Stimulated activated CD4-positive, alpha-beta T cell treated with anti-CD3 and anti-CD28 coated beads, Interleukin-12 subunit alpha, Interleukin-12 subunit beta, amount 100 ng/mL, for 48 hours (primary cell): Measurements from ENCODE around the gene MARK4.
"Not testable (repeated sequence)": the region's sequence is repeated elsewhere in the genome, so short reads cannot be mapped to it uniquely, and the experiment has no call there.

ENCODE experiments used
- DNase-seq, 3 donors: peaks; one replicate each; pipeline ENCODE4 v3.0.0-alpha.2; 2020; ENCODE audit warnings: low read depth in 2 of 3, low spot score in 1 of 3

MARK4 gene

DNA sequence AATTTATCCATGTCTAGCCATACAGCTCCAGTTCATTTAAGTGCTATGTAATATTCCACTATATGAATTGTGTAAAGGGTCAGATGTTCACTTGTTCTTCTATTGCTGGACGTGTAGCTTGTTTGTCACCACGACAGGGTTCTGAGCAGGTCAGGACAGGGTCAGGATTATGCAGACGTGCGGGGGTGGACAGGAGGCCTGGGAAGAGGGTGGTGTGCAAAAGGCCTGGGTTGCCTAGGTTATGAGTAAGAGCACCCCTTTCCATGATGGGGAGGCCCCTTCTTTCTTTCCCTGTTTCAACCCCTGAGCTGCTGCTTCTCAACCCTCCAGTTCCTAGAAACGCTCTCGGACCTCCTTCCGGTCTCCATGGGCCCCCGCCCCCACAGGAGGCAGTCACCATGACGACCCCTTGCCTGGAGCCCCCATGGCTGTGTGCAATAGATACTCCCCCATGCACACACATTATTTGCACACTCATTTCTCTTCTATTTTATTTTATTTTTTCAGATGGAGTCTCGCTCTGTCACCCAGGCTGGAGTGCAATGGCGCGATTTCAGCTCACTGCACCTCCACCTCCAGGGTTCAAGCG lies 7.8 kb upstream of the MARK4 start:
- no peak for DNase-seq

DNA sequence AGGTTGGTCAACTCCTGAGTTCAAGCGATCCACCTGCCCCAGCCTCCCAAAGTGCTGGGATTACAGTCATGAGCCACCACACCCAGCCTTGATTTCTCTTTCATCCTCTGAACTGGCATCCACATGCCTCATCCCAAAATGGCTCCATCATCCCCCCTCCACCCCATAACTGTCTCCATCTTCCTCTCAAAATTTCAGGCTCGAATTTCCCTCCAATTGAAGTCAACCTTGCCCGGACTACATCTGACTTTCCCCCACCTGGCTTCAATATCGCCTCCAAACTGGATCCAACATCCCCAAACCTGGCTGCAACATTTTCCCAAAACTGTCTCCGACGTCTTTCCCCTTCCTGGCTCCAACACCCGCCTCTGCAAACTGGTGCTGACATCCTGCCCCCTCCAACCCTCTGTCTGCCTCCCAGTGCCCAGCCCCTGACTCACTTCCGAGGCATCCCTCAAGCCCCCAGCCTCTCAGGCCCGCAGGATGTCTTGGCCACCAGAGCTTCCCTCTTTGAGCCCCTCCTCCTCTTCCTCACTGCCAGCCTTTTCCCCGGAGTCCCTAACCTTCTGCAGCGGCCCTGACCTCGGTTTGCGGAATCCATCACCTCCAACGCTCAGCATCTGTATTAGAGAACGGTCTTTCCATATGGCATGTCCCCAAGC lies 6.8 kb upstream of the MARK4 start:
- no peak for DNase-seq

DNA sequence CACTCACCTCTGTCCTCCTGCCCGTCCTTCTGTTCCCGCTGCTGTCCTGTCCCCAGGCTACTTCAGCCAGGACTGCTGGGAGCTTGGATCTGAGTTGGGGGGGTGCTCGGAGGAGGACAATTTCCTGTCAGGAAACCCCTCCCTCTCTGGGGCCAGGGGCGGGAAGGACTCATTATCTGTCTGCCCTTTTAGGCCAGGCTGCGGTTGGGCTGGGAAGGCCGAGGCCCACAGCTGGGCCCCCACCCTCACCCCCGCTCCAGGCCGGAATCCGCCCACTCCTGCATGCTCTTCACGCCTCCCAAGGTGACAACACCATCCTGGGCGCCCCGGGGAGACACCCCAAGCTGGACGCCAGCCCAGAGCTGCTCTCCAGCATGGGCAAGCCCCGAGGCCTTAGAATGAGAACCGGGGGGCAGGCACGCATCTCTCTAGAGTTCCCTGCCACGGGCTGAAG lies 5.7 kb upstream of the MARK4 start, which contains the start of gene EXOC3L2:
Gene EXOC3L2 (minus strand): TSS at position 74 of the 454 bp plus-strand sequence. CDS start 6,362 bp downstream, outside the sequence.
- DNase-seq = no peak

DNA sequence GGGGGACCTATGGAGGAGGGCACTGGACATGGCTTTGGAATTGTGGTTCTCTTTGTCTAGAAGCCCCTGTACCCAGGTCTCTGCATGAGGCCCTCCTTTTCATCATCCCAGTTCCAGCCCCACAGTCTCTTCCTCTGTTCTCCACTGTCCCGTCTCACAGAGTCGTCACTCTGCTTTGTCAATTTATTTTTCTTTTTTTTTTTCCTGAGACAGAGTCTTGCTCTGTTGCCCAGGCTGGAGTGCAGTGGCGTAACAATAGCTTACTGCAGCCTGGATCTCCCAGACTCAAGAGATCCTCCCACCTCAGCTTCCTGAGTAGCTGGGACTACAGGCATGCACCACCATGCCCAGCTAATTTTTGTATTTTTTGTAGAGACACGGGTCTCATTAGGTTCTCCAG lies 5.2 kb upstream of the MARK4 start:
- no peak for DNase-seq

DNA sequence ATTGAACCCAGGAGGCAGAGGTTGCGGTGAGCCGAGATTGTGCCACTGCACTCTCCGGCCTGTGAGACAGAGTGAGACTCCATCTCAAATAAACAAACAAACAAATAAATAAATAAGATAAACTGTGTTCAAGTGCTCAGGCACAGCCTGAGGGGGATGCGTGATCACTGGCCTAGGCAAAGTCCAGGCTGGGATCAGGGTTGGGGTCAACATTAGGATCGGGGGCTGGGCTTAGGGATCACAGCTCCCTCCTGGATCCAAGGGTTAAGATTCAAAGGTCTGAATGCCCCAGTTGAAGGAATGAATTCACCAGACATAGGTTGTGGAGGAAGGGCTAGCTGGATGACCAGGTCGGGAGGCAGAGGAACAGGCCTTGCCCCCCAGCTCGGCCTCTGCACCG lies 3.9 kb upstream of the MARK4 start:
- no peak for DNase-seq

DNA sequence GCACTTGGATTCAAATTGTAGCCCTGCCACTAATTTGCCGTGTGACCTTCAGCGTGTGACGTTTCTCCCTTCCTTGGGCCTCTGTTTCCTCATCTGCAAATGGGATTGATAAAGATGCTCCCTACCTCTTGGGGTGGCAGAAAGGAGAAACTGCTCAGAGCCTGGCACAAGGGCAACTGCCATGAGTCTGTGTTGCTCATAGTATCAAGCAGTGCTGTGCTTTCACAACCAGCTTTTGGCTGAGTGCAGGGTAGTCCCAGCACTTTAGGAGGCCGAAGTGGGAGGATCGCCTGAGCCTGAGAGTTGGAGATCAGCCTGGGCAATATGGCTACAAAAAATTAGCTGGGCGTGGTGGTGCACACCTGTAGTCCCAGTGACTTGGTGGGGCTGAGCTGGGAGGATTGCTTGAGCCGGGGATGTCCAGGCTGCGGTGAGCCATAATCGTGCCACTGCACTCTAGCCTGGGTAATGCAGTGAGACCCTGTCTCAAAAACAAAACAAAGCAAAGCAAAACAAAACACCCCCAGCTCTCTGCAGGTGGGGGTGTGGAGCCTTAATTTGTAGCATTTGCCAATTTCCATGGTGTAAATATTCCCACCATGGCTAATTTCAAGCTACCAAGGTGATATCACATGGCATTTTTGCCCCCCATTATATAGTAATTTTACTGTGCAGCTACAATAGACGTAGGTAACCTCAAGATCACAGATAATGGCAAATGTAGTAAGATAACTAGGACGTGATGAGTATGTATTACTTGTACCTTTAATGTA lies 1.6 kb upstream of the MARK4 start:
- no peak for DNase-seq

DNA sequence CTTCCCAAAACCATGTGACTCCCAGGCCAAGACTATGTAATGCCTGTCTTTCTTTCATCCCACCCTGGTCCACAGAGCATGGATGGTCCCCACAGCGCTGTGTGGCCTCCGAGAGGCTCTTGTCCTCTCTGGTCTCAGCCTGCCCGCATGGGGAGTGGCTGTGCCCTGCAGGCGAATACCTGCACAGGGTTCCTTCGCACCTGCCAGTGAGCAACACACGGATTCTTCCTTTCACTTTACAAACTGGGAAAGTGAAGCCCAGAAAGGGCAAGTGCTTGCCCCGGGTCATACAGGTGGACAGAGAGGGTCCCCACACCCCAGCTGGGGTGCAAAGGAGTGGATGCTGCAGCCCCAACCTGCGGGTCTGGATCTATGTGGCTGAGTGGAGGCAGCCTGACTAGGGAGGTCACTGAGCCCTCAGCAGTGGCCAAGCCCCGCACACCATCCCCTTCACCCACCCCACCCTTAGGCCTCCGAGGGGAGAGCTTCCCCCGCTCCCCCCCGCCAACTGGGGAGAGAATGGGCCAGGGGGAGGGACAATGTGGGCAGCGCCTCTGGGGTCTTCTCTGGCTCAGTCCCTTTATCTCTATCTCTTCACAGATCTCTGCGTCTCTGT lies 747 bp upstream of the MARK4 start:
- DNase-seq = no peak

DNA sequence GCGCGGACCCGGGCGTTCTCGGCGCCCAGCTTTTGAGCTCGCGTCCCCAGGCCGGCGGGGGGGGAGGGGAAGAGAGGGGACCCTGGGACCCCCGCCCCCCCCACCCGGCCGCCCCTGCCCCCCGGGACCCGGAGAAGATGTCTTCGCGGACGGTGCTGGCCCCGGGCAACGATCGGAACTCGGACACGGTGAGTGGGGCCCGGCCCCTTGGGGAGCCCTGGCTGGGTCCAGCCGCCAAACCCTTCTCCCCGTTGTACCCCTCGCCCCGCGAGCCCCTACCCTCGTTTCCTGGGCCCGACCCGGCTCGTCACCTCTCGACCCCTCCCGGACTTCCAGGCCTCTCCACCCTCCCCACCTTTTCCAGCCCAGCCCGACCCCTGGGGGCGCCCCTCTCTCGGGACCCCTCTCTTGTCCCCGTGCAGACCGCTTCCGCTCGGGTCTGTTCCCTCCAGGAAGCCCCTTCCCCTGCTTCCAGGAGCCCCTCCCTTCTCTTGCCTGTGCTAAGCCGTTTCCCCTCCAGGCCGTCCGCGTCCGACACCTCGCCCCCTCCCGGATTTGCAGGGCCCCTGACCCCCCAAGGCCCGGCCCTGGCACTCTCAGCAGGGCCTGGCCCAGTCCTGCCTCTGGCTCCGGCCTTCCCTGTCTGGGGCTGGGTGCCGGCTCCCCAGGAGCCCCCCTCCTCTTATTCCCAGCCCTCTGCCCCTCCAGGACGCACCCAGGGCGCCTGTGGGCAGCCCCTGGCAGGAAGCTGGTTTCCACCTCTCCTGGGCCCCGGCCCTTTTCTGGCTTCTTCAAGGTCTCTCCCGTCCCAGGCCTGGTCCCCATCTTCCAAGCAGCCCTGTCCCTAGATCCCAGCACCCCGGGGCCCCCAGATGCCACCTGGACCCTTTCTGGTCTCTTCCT lies 632 bp downstream of the MARK4 start:
- DNase-seq = no peak

DNA sequence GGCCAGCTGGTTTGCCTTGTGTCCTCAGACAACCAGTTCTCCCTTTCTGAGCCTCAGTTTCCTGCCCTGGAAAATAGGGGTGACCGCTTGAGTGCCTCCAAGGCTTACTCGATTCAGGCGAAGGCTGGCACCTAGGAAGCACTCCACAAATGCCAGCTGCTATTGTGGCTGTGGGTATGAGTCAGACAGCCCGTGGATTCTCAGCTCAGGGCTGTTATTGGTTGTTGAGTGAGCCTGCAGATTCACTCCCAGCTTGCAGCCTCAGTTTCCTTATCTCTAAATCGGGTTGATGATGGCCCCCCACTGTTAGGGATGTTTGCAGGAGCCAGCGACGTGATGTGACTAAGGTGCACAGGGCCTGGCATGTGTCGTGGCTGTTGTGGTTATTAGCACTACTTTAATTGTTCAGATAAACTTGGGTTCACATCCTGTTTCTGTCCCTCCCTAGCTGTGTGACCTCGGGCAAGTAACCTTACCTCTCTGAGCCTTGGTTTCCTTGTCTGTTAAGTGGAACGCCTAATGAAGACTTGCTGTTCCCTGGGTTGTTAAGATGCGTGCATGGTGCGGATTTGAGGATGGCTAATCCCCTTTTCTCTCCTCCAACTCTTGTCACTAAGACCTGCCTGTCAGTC lies 2.4 kb downstream of the MARK4 start:
- no peak for DNase-seq

DNA sequence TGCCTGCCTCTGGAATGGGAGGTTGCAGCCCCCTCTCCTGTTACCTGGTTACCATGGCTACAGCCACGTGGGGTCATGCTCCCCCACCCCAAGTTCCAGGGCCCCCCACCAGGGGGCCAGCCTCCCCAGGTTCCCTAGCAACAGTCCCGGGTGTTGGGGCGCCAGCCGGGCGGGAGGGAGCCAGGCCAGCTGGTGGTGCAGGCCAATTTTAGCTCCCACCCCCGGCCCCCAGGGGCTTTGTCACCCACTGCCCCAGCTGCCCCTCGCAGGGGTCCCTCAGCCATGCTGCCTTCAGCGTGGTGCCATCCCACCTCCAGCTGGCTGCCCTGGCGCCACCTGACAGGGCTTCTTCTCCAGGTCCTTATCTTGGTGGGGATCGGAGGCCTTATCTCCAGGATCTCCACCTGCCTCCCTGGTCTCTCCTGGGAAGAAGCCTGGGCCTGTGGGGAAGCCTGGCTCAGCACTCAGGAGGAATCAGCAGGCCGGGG lies 3.0 kb downstream of the MARK4 start:
- no peak for DNase-seq

DNA sequence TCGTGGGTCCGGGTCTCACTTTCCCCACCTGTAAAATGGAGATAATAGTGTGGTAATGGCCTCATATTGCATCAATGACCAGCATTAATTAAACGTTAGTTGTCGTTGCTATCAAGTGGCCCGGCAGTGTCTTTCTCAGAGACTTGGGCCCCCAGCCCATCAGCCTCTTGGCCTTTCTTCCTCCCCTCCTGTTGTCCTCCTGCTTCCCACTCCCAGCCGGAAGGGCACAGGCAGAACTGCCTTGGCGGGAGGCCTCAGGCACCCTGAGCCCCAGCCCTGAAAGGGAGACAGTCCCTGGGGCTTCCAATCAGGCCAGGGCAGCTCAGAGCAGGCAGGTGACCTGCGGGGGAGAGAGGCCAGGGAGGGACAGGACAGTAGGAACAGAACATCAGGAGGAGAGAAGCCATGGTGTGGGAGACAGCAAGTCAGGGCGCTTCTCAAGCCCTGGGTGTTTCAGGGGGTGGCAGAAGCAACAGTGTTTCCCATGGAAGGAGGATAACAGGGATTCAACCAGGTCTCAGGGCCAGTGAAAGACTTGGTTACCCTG lies 4.6 kb downstream of the MARK4 start:
- no peak for DNase-seq

DNA sequence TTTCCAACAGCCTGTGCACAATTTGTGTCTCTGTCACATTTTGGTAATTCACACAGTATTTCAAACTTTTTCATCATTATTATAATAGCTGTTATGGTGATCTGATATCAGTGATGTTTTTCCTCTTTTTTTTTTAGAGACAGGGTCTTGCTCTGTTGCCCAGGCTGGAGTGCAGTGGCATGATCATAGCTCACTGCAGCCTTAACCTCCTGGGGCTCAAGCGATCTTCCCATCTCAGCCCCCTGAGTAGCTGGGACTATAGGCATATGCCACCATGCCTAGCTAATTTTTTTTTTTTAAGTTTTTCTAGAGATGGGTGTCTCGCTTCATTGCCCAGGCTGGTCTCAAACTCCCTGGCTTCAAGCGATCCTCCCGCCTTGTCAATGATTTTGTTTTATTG lies 5.8 kb downstream of the MARK4 start:
- no peak for DNase-seq

DNA sequence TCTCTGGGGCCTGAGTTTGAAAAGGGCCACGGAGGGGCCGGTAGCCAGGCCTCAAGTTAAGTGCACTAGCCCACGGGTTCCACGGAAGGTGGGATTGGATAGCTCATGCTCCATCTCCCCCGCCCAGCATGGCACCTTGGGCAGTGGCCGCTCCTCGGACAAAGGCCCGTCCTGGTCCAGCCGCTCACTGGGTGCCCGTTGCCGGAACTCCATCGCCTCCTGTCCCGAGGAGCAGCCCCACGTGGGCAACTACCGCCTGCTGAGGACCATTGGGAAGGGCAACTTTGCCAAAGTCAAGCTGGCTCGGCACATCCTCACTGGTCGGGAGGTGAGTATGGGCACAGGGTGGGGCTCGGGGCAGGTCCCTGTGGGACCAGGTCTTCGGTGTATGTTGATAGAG lies 7.8 kb downstream of the MARK4 start:
- DNase-seq = no peak

DNA sequence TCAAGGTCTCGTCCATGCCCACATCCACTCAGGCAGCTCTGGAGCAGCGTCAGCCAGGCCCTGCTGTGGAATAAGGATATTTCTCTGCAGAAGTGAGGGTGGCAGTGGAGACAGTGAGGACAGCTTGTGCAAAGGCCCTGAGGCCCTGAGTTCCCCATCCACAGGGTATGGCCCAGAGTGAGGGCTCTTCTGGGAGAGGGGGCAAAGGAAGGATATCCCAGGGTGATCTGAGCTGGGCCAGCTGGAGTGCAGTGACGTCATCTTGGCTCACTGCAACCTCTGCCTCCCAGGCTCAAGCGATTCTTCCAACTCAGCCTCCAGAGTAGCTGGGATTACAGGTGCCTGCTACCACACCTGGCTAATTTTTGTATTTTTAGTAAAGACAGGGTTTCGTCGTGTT lies 11.5 kb downstream of the MARK4 start:
- DNase-seq = no peak

DNA sequence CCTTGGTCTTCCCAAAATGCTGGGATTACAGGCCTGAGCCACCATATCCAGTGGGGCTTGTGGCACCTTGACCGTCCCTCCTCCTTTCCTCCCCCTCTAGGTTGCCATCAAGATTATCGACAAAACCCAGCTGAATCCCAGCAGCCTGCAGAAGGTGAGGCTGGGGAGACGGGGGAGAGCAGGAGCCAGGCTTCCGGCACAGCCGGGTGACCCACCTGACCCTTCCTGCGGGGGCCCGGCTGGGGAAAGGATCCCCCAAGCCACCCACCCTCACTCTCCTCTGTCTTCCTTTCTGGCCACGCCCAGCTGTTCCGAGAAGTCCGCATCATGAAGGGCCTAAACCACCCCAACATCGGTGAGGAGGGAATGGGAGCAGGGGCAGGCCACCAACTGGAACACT lies 11.9 kb downstream of the MARK4 start:
- DNase-seq = no peak

DNA sequence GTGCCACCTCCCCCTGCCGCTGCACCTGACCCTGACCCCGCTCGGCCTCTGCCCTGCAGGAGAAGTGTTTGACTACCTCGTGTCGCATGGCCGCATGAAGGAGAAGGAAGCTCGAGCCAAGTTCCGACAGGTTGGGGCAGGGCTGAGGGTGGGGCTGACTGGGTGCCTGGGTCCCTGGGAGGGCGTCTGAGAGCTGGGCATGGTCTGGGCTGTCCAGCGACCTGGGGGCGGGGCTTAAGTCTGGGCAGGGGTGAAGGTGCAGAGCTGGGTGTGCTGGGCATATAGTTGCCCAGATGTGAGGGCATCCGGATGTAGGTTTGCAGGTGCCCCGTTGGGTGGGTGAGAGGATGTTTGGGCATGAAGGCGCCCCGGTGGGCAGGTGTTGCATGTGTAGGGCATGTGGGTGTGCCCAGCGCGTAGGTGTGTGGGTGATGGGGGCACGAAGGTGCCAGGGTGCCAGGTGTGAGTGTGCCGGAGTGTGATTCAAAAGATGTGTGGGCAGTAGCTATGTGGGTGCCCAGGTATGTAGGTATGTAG lies 13.8 kb downstream of the MARK4 start:
- no peak for DNase-seq

DNA sequence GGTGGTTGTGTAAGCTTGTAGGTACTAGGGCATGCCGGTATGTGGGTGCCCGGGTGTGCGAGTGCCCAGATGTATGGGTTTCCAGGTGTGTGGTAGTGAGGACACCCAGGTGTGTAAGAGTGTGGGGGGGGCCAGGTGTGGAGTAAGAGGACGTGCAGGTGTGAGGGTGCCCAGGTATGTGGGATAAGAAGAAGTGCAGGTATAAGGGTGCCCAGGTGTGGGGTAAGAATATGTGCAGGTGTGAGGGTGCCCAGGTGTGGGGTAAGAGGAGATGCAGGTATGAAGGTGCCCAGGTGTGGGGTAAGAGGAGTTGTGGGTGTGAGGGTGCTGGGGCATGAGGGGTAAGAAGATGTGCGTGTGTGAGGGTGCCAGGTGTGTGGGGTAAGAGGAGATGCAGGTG lies 14.3 kb downstream of the MARK4 start:
- no peak for DNase-seq

DNA sequence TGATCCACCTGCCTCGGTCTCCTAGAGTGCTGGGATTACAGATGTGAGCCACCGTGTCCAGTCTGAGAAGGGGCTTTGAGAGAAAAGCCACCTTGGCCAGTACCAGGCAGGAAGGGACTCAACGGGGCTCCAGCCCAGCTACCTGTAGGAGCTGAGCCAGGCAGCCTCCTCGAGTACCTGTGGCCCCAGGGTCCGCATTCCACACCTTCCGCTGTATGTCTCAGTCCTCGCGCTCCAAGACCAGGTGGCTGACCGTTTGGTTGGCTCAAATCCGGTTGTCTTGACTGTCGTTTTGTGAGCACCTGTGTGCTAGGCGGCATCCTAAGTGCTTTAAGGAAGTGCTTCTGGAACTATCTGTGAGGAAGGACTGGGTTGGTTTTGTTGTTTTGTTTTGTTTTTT lies 16.2 kb downstream of the MARK4 start:
- no peak for DNase-seq

DNA sequence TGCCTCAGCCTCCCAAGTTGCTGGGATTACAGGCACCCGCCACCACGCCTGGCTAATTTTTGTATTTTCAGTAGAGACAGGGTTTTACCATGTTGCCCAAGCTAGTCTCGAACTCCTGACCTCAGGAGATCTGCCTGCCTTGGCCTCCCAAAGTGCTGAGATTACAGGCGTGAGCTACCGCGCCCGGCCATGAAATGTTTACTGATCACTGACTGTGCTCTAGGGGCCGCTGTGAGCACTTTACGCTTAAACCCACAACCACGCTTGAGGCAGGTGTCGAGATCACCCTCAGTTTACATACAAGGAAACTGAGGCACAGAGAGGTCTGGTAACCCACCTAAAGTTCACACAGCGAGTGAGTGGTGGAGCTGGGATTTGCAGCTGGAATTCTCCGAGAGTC lies 18.9 kb downstream of the MARK4 start:
- DNase-seq = not testable (repeated sequence)
